GM19043 (cell line): ENCODE measurements around the gene SLC51A.
A peak's percentile ranks its signal among the peaks of the same experiment; 100 is the strongest.
"Not testable (repeated sequence)": the region's sequence is repeated elsewhere in the genome, so short reads cannot be mapped to it uniquely, and the experiment has no call there.

Experiments used
- ATAC-seq: cut with Tn5 transposase; IDR thresholded peaks from one replicate; pipeline ENCODE4 v1.9.1; 2021; ENCODE audit warnings: low read depth; ENCODE audit not compliant: unreplicated experiment

Gene SLC51A

DNA sequence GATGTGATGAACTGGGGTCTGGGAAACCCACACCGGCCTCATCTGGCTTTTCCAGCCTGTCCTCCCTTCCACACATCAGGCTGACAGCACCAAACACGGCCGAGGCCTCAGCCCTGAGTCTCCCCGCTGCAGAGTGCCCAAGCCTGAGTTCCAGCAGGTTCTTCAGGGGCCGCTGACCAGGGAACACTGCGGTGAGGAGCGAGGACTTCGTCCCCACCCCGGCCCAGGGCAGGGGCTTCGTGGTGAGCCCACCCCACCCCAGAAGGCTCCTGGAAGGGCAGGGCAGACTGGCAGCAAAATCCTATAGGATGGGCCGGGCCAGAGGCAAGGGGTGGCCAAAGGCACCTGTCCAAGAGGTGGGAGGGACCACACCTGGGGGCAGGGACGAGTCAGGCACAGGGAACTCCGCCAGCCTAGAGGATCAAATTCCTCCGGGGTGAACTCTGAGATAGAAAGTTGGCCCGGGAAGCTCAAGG is at the start of gene SLC51A:
TSS of gene SLC51A (plus strand) at position 446 of the 476 bp plus-strand sequence. CDS start 179 bp downstream, outside the sequence.
- no peak for ATAC-seq

DNA sequence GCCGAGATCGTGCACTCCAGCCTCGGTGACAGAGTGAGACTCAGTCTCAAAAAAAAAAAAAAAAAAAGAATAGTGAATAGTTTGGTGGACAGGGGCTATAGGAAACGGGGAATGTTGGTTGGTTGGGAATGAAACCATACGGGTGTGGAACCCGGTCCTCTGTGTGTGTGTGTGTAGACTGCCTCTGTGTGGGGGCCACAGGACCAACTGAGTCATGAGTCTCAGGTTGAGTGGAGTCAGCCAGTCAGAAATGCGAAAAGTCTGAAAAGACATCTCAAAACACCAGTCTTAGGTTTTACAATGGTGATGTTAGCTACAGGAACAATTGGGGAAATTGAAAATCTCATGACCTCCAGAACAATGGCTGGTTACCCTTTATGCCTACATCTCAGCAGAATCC is 49.6 kb upstream of the SLC51A start:
- ATAC-seq = no peak

DNA sequence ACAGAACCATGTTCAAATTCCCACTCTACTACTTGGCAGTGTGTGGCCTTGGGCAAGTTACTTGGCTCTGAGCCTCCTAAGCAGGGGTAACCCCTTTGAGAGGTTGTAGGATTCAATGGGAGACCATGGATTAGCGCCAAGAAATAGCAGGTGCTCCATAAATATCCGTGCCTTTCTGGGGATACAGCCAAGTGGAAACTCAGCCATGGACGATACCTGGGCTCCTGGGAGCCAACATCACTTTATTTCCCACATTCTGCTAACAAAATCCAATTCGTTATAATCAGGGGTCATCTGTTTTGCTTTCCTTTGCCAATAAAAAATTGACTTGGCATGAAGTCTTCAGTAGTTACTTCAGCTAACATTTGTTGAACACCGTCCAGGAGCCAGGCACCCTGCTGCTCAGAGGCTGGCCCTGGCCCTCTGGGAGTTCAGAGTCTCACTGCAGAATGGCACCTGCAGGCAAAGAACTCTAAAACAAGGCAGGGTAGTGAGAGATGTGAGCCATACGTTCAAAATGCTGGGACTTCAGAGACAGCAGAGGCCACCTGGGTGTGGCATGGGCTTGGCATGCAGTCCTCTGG is 47.4 kb upstream of the SLC51A start:
- no peak for ATAC-seq

DNA sequence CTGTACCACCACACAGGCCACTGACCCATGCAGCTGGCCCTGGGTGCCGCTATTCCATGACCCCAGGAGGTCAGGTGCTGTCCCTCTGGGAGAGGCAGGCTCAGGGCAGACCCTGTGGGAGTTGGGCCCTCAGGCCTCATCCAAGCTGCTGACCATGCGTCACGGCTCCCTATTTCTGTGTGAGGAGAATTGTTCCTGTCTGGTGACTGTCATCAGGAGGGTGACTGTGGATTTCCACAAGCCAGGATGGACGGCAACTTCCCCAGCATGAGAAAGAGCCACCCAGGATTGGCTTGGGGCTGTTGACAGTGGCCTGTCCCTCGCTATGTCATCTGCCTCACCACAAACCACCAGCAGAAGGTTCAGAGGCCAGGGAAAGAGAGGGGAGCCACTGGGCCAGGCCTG is 46.5 kb upstream of the SLC51A start:
- no peak for ATAC-seq

DNA sequence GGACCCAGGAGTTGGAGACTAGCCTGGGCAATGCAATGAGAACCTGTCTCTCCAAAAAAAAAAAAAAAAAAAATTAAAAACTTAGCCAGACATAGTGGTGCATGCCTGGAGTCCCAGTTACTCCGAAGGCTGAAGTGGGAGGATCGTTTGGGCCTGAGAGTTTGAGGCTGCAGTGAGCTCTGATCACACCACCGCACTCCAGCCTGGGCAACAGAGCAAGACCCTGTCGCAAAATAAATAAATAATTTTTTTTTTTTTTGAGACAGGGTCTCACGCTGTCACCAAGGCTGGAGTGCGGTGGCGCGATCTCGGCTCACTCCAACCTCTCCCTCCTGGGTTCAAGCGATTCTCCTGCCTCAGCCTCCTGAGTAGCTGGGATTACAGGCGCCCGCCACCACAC is 46.0 kb upstream of the SLC51A start:
- ATAC-seq = not testable (repeated sequence)

DNA sequence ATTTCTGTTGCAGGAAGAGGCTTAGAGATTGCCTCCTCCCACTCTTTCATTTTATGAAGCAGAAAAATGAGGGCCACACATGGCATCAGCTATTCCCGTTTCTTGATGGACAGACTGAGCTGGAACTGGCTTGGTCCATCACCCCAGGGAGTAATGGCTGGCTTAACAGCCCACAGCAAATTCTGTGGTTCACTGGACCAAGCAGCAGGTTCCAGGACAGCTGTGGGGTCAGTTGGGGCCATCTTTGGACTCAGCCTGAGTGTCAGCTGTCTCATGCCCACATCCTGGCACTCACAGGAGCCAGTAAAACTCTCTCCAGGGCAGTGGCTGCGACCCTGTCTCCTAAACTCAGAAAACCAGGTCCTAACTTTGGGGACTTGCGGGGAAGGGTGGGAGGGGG is 41.7 kb upstream of the SLC51A start:
- ATAC-seq = no peak

DNA sequence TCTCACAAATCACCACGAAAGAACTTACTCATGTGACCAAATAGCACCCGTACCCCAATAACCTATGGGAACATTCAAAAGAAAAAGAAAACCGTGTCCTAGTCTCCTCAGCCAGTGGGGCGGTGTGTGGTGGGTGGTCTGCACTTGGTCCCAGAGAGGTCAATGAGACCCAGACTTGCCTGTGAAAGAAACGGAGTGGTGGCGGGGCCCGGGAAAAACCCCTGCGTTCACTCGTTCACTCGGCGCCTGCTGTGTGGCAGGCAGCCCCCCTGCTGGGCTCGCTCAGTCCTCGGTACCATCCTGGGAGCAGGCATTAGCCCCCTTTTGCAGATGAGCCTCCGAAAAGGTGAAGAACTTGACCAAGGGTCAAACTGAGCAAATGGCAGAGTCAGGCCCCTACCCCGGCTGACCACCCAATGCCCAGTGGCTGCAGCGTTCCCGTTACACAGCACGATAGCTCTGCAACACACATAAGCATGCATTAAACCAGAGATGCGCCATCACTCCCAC is 41.2 kb upstream of the SLC51A start:
- ATAC-seq = no peak

DNA sequence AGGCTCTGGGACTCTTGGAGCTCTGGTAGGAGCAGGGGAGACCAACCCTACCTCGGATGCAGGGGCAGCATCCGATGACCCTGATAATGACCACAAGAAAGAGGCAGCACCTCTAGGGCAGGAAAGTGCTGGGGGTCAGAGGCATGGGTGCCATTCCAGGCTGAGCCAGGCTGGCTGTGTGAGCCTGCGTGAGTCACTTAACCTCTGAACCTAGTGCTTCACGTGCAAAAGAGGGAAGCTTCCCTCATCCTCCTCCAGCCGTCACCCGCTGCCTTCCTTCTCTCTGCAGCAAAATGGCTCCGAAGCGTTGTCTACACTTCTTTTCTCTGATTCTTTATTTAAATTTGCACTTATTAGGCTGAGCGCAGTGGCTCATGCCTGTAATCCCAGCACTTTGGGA is 40.6 kb upstream of the SLC51A start:
- ATAC-seq = no peak

DNA sequence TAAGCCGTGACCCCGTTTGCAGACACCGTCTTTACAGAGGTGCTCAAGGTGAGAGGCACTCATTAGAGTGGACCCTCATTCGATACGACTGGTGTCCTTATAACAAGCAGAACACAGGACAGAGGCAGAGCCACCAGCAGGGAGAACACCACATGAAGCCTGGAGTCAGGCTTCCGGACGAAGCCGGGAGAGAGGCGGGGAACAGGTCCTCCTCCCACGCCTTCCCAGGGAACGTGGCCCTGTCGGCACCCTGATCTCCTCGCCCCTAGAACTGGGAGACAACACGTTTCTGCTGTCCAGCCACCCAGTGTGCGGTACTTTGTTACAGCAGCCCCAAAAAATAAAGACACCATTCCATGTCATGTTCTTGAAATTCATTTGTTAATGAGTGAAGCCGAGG is 38.8 kb upstream of the SLC51A start:
- no peak for ATAC-seq

DNA sequence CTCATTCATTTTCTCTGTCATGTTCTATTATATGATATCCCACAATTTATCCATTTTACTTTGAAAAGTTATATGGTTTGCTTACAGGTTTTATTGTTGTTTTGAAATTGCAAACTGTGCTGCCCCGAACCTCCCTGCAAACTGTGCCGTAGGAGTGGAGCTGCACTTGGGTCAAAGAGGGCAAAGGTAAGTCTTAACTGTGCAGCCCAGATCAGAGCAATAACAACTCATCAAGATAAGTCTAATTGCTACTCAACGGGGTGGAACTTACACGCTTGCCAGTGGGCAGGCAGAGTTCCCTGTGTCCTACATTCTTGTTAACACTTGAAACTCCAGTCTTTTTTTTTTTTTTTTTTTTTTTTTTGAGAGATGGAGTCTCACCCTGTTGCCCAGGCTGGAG is 38.4 kb upstream of the SLC51A start:
- no peak for ATAC-seq

DNA sequence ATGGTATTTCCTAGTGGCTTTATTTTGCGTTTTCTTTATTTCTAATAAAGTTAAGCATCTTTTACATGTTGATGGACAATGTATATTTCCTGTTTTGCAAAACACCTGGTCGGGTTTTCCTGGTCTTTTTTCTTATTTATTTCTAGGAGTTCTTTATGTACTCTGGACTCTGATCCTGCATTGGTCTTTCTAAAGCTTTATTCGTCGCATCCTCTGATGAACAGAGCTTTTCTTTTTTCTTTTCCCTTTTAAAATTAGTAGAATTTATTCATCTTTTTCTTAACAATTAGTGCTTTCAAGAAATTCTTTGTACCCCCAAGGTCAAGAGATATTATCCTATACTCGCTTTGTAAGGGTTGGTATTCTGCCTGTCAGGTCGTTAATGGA is 37.3 kb upstream of the SLC51A start:
- ATAC-seq = no peak

DNA sequence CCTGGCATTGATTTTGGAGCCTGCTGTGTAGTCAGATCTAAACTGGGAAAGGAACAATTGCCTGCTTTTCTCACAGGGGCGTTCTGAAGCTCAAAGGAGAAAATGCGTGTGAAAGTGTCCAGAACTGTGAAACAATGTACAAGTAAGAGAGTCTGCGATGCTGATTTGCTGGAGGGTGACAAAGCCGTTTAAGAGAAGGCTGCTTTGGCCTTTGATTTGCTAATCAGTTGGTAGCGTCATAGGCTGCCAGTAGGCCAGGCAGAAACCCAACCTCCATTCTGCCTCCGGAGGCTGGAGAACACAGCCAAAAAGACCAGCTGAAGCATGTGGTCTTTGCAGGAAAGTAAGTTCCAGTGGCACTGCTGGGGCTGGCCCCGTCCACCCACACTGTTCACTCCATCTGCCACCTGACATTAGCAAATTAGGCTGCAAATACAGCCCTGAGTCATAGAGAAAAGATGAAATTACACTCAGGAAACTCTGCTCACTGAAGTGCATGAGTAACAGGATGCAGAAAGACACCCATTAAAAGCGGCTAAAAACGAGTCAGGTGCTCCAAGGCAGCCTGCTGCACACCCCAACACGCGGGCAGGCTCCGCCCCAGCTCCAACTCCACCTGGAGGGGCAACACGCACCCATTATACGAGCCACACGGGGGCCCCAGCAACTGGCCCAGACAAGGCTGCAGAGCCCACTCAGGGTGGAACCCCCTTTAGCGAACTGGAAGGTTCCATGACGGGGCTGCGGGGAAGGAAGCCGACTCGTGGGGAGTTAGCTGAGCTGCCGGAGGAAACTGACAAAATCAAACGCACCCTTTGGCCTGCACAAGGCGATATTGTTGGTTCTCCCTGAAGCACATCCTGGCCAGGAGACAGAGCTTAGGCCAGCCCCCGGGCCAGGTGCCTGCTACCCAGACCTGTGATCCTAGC is 36.7 kb upstream of the SLC51A start:
- peak; percentile 56 for ATAC-seq

DNA sequence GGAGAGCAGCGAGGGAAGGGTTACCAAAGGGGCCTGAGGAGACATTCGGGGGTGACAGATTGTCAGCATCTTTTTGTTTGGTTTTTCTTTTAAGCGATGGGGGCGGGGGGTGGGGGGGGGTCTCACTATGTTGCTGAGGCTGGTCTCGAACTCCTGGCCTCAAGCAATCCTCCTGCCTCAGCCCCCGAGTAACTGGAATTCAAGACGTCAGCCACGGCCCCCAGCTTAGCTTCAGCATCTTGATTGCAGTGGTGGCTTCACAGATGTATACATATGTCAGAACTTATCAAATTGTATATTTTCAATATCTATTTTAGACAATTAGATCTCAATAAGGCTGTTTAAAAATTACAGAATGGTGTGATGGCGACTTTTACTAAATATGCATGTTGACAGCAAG is 36.0 kb upstream of the SLC51A start:
- ATAC-seq = no peak

DNA sequence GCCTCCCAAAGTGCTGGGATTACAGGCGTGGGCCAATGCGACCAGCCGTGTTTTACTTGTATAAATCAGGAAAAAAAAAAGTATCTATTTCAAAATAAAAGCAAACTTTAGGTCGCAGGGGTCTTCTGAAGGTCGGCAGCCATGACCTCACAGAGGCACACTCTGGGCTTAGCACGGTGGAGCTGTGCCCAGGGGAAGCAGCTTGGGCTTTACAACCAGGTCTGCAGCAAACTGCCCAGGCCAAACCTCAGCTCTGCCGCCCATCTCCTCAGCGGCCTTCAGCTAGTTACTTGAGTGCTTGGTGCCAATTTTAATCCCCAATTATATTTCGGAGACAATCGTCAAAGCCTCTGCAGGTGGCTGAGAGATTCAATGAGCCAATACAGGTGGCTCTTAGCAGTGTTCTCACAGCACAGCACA is 35.2 kb upstream of the SLC51A start:
- ATAC-seq = no peak

DNA sequence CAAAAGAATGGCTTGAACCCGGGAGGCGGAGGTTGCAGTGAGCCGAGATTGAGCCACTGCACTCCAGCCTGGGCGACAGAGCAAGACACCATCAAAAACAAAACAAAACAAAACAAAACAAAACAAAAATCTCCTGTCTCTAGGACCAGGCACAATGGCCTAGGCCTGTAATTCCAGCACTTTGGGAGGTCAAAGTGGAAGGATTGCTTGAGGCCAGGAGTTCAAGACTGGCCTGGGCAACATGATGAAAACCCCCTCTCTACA is 32.2 kb upstream of the SLC51A start:
- ATAC-seq = not testable (repeated sequence)

DNA sequence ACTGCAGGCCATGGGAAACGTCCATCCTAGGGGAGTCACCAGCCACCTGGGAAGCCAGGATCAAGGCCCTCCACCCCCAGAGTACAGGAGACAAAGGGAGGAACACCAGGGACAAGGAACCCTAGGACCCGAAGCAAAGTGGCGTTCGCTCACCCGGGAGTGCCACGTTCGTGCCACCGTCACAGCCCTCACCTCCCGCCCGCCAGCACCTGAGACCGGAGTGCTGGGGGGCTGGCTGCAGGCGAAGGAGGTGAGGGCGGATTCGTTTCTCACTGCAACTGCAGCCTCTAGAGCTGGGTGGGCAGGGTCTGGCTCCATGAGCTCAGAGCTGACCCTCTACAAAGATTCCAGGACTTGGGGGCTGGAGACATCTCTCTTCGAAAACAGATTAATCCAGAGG is 31.5 kb upstream of the SLC51A start:
- ATAC-seq = no peak

DNA sequence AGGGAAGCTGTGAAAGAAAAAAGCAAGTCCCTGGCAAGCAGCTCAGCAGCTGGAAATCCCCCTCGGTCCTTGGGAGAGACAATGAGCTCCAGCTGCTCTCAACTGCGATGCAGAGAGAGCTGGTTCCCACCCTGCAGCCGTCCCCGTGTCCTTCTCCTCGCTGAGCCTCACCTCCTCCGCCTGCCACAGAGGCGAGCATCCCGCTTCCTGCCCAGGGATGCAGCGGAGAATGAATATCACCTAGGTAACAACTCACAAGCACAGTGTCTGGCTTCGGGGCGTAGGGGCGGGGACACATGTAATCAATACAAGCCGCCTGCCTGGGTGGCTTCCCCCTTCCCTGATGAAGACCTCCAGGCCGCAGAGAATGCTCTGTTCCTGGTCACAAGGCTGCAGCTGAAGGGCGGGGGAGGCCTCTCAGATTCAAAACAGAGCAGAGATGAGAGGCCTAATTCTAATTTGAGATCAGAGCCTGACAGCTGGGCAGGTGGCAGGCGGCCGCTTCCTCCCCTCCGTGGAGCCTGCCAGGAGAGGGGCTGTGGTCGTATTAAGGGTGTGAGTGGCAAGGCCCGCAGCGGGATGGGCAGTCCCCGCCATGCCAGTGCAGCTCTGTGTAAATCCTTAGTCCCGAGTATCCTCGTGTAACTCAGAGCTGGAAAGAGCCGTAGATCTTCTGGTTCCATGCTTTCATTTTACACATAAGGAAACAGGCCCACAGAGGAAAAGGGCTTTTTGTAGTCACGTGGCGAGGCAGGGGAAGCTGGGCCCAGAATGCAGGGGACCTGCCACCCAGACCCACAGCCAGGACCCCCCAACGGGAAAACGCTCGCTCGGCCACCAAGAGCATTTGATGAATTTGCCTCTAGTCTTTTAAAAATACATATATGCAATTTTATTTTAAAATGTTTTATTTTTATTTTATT is 29.4 kb upstream of the SLC51A start:
- ATAC-seq = peak; percentile 49

DNA sequence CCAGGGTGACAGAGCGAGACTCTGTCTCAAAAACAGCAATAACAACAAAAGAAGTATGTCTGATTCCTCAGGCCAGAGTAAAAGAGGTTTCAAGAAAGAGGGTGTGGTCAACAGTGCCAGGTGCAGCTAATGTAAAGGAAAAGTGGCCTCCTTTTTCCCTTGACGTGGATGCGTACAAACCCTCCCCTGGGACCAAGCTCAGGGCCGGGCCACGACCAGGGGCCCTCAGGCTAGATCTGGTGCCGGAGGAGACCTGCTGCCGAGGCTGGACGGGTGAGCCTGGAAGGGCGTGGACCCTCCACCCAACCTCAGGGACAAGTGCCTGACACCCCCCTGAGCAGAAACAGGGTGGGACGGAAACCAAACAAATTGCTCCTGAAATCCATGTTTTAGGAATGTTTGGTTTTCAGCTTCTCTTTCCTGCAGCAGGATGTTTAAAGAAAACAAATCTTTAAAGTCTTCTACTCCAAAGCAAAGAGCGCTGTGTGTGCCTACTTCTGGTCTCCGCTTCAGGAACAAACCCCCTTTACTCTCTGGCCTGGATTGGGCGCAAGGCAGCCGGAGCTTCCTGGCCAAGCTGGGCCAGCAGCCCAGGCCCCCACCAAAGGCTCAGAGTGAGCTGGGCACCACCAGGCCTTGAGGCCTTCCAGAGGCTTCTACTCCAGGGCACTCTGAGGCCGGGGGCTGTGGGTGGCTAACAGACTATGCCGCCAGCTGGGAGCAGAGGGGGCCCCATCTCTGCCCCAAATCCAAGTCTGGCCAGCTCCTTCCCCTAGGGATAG is 26.6 kb upstream of the SLC51A start:
- ATAC-seq = no peak

DNA sequence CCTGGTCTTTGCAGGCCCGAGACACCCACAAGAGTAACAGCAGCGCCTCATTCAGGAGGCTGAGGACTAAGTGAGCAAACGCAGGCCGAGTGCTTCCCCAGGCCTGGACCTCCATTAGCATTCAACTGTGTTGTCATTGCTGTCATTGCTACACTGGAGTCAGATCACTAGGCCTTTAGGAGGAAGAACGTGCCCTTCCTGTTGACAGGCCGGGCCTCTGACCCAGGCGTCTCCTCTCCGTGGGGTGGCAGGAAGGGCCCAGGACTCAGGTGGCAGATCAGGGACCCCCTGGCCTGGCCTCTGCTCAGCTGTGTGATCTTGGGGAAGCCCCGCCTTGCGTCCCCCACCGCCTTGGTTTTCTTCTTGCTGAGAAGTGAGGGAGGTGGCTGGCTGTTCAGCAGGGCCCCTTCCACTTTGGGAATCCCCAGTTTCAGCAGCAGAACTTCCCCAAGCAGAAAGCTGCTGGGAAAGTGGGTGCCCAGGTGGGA is 24.3 kb upstream of the SLC51A start:
- peak; percentile 38 for ATAC-seq

DNA sequence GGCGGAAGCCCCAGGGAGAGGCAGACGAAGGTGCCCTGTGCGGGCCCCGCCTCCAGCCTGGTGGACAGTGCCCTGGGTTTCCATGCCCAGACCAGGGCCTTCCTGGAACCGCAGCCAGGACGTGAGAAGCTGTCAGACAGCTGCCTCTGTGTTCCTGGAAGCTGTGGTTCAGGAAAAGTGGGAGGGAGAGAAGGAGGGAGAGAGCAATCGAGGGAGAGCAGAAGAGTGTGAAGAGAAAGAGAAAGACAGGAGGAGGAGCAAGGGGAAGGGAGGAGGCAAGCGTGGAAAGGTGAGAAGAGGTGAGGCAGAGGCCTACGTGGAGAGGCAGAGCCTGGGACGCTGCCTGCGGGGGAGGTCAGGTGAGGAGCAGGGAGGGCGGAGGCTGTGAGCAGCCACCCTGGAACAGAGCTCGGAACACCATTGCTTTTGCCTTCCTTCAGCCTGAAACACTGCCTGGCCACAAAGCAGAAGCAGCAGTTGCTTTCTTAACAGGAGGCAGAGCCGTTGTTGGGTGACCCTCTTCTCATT is 23.7 kb upstream of the SLC51A start:
- ATAC-seq = no peak
